ENCODE data around the gene RPS24. TPM values are rescaled to one million over a fixed set of nuclear protein-coding genes. Genes with fewer than 3 reads are reported as not detected.
"Not testable (repeated sequence)": the region's sequence is repeated elsewhere in the genome, so short reads cannot be mapped to it uniquely, and the experiment has no call there.

The RPS24 gene
- total and polyA plus RNA-seq, 4 donors: 314 to 1,104 (median 812) TPM

DNA sequence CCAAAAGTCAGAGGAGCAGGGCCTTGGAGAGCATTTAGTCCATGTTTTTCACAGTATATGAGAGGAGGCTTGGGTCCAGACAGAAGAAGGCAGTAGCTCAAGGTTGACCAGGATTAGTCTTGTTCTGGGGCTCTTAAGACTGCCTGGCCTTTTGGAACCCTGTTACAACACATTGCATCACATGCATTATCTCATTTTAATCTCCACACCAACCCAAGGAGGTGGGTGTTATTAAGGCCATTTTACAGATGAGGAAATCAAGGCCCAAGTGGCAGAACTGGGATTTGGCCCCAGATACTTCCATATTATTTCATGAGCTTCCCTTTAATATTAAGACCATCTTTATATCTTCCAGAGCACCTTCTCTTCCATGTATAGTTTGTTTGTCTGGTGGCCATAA, 38.8 kb downstream of the RPS24 start (continued):
- TF ChIP-seq, protein P1, sequence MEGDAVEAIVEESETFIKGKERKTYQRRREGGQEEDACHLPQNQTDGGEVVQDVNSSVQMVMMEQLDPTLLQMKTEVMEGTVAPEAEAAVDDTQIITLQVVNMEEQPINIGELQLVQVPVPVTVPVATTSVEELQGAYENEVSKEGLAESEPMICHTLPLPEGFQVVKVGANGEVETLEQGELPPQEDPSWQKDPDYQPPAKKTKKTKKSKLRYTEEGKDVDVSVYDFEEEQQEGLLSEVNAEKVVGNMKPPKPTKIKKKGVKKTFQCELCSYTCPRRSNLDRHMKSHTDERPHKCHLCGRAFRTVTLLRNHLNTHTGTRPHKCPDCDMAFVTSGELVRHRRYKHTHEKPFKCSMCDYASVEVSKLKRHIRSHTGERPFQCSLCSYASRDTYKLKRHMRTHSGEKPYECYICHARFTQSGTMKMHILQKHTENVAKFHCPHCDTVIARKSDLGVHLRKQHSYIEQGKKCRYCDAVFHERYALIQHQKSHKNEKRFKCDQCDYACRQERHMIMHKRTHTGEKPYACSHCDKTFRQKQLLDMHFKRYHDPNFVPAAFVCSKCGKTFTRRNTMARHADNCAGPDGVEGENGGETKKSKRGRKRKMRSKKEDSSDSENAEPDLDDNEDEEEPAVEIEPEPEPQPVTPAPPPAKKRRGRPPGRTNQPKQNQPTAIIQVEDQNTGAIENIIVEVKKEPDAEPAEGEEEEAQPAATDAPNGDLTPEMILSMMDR (IDR thresholded peaks at IDR 0.05; ENCODE audit: low read depth, low read length, missing input control): no peak
- TF ChIP-seq TAF1 (conservative IDR thresholded peaks at IDR 0.05): no peak

DNA sequence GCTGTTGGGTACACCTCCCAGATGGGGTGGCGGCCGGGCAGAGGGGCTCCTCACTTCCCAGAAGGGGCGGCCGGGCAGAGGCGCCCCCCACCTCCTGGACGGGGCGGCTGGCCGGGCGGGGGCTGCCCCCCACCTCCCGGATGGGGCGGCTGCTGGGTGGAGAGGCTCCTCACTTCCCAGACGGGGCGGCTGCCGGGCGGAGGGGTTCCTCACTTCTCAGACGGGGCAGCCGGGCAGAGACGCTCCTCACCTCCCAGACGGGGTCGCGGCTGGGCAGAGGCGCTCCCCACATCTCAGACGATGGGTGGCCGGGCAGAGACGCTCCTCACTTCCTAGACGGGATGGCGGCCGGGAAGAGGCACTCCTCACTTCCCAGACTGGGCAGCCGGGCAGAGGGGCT, 42.1 kb downstream of the RPS24 start:
- H3K9ac ChIP-seq (ENCODE audit: low read depth in 1 of 2, low read length in 2 of 2); H3K4me3 ChIP-seq (ENCODE audit: low read depth in 1 of 3, low read length in 3 of 3); H3K4me1 ChIP-seq (ENCODE audit: control insufficient read depth in 4 of 4, insufficient read depth in 4 of 4, low read length in 3 of 4); H3K27ac ChIP-seq (ENCODE audit: low read depth in 1 of 2, low read length in 2 of 2); H3K27me3 ChIP-seq (ENCODE audit: control insufficient read depth in 4 of 4, insufficient read depth in 4 of 4, low read length in 3 of 4); DNase-seq (ENCODE audit: low spot score); H3K36me3 ChIP-seq (ENCODE audit: control insufficient read depth in 4 of 4, insufficient read depth in 3 of 4, low read depth in 1 of 4, low read length in 3 of 4); H3K9me3 ChIP-seq (ENCODE audit: control insufficient read depth in 4 of 4, low read length in 3 of 4): not testable (repeated sequence)
- WGBS: 98% methylated on average over 26 of the region's 29 CpGs

DNA sequence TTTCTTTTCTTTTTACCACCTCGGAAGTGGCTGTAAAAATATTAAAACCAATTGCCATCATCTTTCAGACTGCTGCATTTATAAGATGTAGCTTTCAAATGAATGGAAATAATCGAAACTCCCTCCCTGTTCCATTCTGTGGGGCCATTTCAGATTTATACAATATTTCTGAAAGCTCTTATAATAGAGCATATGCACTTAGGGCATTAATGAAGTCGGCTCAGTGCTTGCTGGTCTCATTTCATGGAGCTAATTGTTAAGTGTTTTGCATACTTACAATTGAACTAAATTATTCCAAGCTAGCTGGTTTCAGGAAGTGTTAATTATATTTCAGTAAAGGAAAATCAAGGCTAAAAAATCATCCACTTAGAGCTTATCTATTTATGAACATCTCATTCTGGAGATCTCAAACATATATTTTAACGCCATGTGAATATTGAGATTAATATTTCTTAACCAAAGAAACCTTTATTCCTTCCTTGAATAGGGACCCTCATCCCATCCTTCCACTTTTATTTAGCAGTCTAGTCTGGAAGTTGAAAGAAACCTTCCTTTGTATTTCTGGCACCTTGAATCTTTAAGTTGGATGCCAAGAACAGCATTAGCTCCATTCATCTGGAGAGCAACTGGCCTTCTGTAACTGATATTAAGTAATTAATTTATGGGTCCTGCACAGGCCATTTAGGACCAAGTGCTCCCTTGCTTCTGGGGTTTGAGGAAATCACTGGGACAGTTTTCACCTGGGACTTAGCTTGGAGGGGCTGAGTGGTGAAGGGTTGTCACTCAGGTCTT, 45.1 kb downstream of the RPS24 start:
- H3K4me3 ChIP-seq (ENCODE audit: low read depth in 1 of 3, low read length in 3 of 3): no peak overlapping the region
- H3K4me1 ChIP-seq (ENCODE audit: control insufficient read depth in 4 of 4, insufficient read depth in 4 of 4, low read length in 3 of 4): no peaks in the 10 kb centered on the region
- no peak for DNase-seq (ENCODE audit: low spot score)
- H3K27me3 ChIP-seq (ENCODE audit: control insufficient read depth in 4 of 4, insufficient read depth in 4 of 4, low read length in 3 of 4): no peaks in the 10 kb centered on the region
- 79% methylated on average over 4 of the region's 4 CpGs for WGBS
- TF ChIP-seq YY1 (IDR thresholded peaks at IDR 0.05): no peak
- TF ChIP-seq TAF1 (conservative IDR thresholded peaks at IDR 0.05): no peak
- TF ChIP-seq, protein P2, sequence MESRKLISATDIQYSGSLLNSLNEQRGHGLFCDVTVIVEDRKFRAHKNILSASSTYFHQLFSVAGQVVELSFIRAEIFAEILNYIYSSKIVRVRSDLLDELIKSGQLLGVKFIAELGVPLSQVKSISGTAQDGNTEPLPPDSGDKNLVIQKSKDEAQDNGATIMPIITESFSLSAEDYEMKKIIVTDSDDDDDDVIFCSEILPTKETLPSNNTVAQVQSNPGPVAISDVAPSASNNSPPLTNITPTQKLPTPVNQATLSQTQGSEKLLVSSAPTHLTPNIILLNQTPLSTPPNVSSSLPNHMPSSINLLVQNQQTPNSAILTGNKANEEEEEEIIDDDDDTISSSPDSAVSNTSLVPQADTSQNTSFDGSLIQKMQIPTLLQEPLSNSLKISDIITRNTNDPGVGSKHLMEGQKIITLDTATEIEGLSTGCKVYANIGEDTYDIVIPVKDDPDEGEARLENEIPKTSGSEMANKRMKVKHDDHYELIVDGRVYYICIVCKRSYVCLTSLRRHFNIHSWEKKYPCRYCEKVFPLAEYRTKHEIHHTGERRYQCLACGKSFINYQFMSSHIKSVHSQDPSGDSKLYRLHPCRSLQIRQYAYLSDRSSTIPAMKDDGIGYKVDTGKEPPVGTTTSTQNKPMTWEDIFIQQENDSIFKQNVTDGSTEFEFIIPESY (IDR thresholded peaks at IDR 0.05): no peak
- H3K9ac ChIP-seq (ENCODE audit: low read depth in 1 of 2, low read length in 2 of 2): no peak overlapping the region
- H3K36me3 ChIP-seq (ENCODE audit: control insufficient read depth in 4 of 4, insufficient read depth in 3 of 4, low read depth in 1 of 4, low read length in 3 of 4): no peaks in the 10 kb centered on the region
- no peak overlapping the region for H3K27ac ChIP-seq (ENCODE audit: low read depth in 1 of 2, low read length in 2 of 2)
- no peaks in the 10 kb centered on the region for H3K9me3 ChIP-seq (ENCODE audit: control insufficient read depth in 4 of 4, low read length in 3 of 4)

DNA sequence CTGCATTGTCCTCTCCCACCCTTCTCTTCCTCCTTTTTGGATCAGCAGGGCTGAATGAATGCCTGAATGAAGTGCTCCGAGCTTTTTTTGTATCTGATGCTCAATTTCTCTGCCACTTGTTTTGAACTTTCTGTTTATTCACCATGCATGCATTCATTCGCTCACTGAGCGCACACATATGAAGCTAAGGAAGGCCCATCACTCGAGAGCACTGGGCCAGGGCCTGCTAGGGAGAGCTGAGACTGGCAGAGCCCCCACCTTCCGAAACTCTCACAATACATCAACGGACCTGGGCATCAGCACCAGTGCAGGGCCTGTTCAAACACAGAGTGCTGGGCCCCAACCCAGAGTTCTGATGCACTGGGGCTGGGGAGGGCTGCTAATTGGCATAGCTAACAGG, 45.7 kb downstream of the RPS24 start:
- Histone ChIP-seq H3K4me1 (ENCODE audit: control insufficient read depth in 4 of 4, insufficient read depth in 4 of 4, low read length in 3 of 4) (no peaks in the 10 kb centered on the region), H3K36me3 (ENCODE audit: control insufficient read depth in 4 of 4, insufficient read depth in 3 of 4, low read depth in 1 of 4, low read length in 3 of 4) (no peaks in the 10 kb centered on the region), H3K27me3 (ENCODE audit: control insufficient read depth in 4 of 4, insufficient read depth in 4 of 4, low read length in 3 of 4) (no peaks in the 10 kb centered on the region), H3K9ac (ENCODE audit: low read depth in 1 of 2, low read length in 2 of 2) (no peak overlapping the region), H3K4me3 (ENCODE audit: low read depth in 1 of 3, low read length in 3 of 3) (no peak overlapping the region), H3K27ac (ENCODE audit: low read depth in 1 of 2, low read length in 2 of 2) (no peak overlapping the region), H3K9me3 (ENCODE audit: control insufficient read depth in 4 of 4, low read length in 3 of 4) (no peaks in the 10 kb centered on the region)
- no peak for TF ChIP-seq JUND (IDR thresholded peaks at IDR 0.05)
- TF ChIP-seq GABPA (IDR thresholded peaks at IDR 0.05 in 1 of 2, conservative IDR thresholded peaks at IDR 0.05 in 1 of 2): no peak
- TF ChIP-seq, protein P3, sequence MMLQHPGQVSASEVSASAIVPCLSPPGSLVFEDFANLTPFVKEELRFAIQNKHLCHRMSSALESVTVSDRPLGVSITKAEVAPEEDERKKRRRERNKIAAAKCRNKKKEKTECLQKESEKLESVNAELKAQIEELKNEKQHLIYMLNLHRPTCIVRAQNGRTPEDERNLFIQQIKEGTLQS (IDR thresholded peaks at IDR 0.05): no peak
- 95% methylated on average over 6 of the region's 6 CpGs for WGBS
- no peak for DNase-seq (ENCODE audit: low spot score)
